Erythroblast (primary cell): ENCODE measurements around the gene MBD5.

ENCODE experiments used
- DNase-seq, 2 experiments: peaks; one replicate each; lab custom pipeline; 2025; lab: John Stamatoyannopoulos, UW
- GATA1 ChIP-seq: IDR thresholded peaks from 2 replicates; pipeline ENCODE4 v1.6.1; 2011; ENCODE audit warnings: low read depth, mild to moderate bottlenecking, control low read depth, low read length, moderate library complexity
- POLR2A ChIP-seq: IDR thresholded peaks from 2 replicates; pipeline ENCODE4 v1.6.1; 2011; ENCODE audit warnings: mild to moderate bottlenecking, low read length

The MBD5 gene

GRCh38 chr2:148013876-148014275, 7.0 kb upstream of the MBD5 start:
- TF ChIP-seq POLR2A (no peak), GATA1 (no peak)

GRCh38 chr2:148014616-148015015, 6.3 kb upstream of the MBD5 start:
- no peak for DNase-seq
- TF ChIP-seq GATA1 (no peak), POLR2A (no peak)

More at GRCh38 chr2:148013876-148014275, 7.0 kb upstream of the MBD5 start:
- no peak for DNase-seq

GRCh38 chr2:148020111-148021058, 506 bp upstream of the MBD5 start, which contains the start of gene ORC4:
Gene ORC4, minus strand, starts transcription at chr2:148020737. Its CDS starts 44,779 bp downstream, at chr2:147975958.
- TF ChIP-seq GATA1 (no peak), POLR2A (peak; percentile 86)
- peak; percentile 99 to 100 for DNase-seq

- peak; percentile 51 to 65 for DNase-seq
- no peak for TF ChIP-seq POLR2A
- no peak for TF ChIP-seq GATA1
Observed at GRCh38 chr2:148021886-148022285, 995 bp downstream of the MBD5 start.

GRCh38 chr2:148022351-148022750, 1.5 kb downstream of the MBD5 start:
- peak; percentile 16 to 36 for DNase-seq
- TF ChIP-seq GATA1 (no peak), POLR2A (no peak)

GRCh38 chr2:148022882-148023281, 2.0 kb downstream of the MBD5 start:
- DNase-seq, result peak in 1 of 2 experiments; percentile 8
- TF ChIP-seq POLR2A, result no peak
- TF ChIP-seq GATA1, result no peak

- TF ChIP-seq POLR2A (no peak), GATA1 (no peak)
- DNase-seq, result peak; percentile 16 to 34
Observed at GRCh38 chr2:148023861-148024260, 3.0 kb downstream of the MBD5 start.

- no peak for DNase-seq
- TF ChIP-seq GATA1 (no peak), POLR2A (no peak)
Observed at GRCh38 chr2:148026573-148026972, 5.7 kb downstream of the MBD5 start.

- no peak for TF ChIP-seq POLR2A
- no peak for TF ChIP-seq GATA1
- peak in 1 of 2 experiments; percentile 20 for DNase-seq
Observed at GRCh38 chr2:148027822-148028221, 6.9 kb downstream of the MBD5 start.

GRCh38 chr2:148028781-148029180, 7.9 kb downstream of the MBD5 start:
- DNase-seq, result no peak
- TF ChIP-seq POLR2A, result no peak
- TF ChIP-seq GATA1, result no peak

GRCh38 chr2:148031152-148031551, 10.3 kb downstream of the MBD5 start:
- no peak for TF ChIP-seq POLR2A
- DNase-seq, result no peak

GRCh38 chr2:148032215-148032614, 11.3 kb downstream of the MBD5 start:
- TF ChIP-seq GATA1 (no peak), POLR2A (no peak)
- no peak for DNase-seq

GRCh38 chr2:148039783-148040182, 18.9 kb downstream of the MBD5 start:
- no peak for TF ChIP-seq POLR2A
- no peak for TF ChIP-seq GATA1
- DNase-seq, result no peak

- TF ChIP-seq POLR2A (no peak), GATA1 (no peak)
- DNase-seq, result no peak
Observed at GRCh38 chr2:148042219-148042618, 21.3 kb downstream of the MBD5 start.

- DNase-seq, result no peak
- TF ChIP-seq POLR2A, result no peak
Observed at GRCh38 chr2:148044322-148044721, 23.4 kb downstream of the MBD5 start.

GRCh38 chr2:148046802-148047201, 25.9 kb downstream of the MBD5 start:
- TF ChIP-seq POLR2A (no peak), GATA1 (no peak)
- DNase-seq, result no peak
